A549 treated with AZD9567 at 1 μM for 4 hours (cell line): Measurements from ENCODE around the gene TXNRD2. TPM values are rescaled to one million over a fixed set of nuclear protein-coding genes. Genes with fewer than 3 reads are reported as not detected.

Experiments used
- total RNA-seq: library from RNA; stranded (reverse); fragments of 200-300 nt; extraction: Qiagen RNA extraction; gene quantifications from 5 replicates; pipeline ENCODE4 v1.2.3, GENCODE V29; 2022; ENCODE audit not compliant: insufficient read depth

The TXNRD2 gene
- total RNA-seq: 26.8 to 36.4 TPM (median 33.5 TPM) in 5 replicates

DNA sequence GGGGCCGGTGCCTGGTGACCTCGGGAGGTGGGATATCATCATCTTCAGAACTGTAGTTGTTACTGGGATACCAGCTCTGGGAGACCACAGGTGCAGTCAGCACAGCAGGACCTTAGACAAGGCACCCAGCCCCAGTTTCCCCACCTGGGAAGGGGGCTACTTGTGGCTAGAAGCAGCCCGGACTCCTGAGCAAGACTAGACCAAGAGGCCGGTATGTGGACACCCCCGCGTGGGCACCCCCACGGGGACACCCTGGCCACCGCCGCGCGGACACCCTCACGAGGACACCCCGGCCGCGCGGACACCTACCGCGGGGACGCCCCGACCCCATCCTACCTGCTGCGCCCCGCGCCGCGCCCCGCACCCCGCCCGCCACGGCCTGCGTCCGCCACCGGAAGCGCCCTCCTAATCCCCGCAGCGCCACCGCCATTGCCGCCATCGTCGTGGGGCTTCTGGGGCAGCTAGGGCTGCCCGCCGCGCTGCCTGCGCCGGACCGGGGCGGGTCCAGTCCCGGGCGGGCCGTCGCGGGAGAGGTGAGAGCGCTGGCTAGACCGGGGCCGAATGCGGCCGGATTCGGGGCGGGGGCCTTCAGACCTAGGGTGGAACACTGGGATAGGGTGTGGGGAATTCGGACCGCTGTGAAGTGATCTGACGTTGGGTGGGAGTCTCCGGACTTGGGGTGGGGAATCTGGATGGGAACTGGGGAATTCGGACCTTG is at the start of gene TXNRD2, which contains the start of gene COMT:
TSS of gene TXNRD2 (minus strand) at position 454 of the 718 bp plus-strand sequence. CDS start at position 439, 15 bp downstream.
TSS of gene COMT (plus strand) at position 408 of the 718 bp plus-strand sequence. CDS start 20,755 bp downstream, outside the sequence.

DNA sequence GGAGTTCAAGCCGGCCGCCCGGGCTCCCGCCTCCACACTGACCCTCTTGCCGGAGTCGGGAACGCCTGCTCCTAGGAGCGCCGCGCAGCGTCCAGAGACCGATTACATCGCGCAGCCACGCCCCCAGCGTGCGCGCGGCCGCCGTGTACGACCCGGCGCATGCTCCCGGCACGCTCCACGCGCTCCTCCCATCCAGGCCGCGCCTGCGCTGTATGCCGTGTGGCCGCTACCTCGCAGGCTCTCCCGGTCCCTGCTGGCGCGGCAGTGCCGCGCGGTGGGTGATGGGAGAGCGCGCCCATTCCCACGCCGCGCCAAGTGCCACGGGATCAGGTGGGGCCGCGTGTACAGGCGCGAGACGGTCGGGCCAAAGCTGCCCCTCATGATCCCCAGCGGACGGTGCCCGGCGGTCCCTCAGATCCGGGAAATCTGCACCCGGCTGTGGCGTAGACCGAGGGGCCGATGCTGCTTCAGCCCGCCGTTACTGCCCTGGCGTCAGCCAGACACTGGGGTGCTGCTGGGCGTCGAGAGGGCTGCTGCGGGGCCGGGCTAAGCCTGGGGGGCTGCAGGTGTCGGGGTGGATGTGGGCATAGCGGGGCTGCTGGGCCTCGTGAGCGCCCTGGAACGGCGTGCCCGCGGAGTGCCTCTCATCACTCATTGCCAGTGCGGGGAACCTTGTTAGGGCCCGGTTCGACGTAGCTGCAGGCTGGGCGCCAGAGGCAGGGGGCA is 86.7 kb downstream of the TXNRD2 start, which contains the start of the genes GNB1L and RTL10:
TSS of gene GNB1L (minus strand) at position 97 of the 726 bp plus-strand sequence. CDS start 33,519 bp downstream, outside the sequence.
TSS of gene RTL10 (minus strand) at position 97 of the 726 bp plus-strand sequence. CDS start 2,613 bp downstream, outside the sequence.

Other genes with a start within 250 kb of the TXNRD2 start
- gene SEPTIN5, start 227.3 kb downstream of the TXNRD2 start, total RNA-seq: 8.2 to 14.5 TPM (median 8.9 TPM) in 5 replicates
- 1.2 to 1.5 TPM (median 1.4 TPM) in 4 of 5 replicates, not detected in the other for gene GP1BB, start 218.3 kb downstream of the TXNRD2 start, total RNA-seq
- 2.0 to 4.9 TPM (median 4.5 TPM) in 5 replicates for gene TBX1, start 181.0 kb downstream of the TXNRD2 start, total RNA-seq
- gene GNB1L, start 86.9 kb downstream of the TXNRD2 start, total RNA-seq: 15.7 to 19.6 TPM (median 17.1 TPM) in 5 replicates
- gene RTL10, start 86.9 kb downstream of the TXNRD2 start, total RNA-seq: 7.5 to 13.1 TPM (median 10.6 TPM) in 5 replicates
- gene COMT, start within 50 bp of the TXNRD2 start, total RNA-seq: 130 to 161 TPM (median 156 TPM) in 5 replicates
- 1.5 to 2.9 TPM (median 2.7 TPM) in 5 replicates for gene ARVCF, start 75.0 kb upstream of the TXNRD2 start, total RNA-seq
- gene TANGO2, start 79.3 kb upstream of the TXNRD2 start, total RNA-seq: 13.3 to 21.1 TPM (median 13.6 TPM) in 5 replicates
- 18.4 to 21.3 TPM (median 20.6 TPM) in 5 replicates for gene DGCR8, start 138.4 kb upstream of the TXNRD2 start, total RNA-seq
- 271 to 295 TPM (median 290 TPM) in 5 replicates for gene RANBP1, start 174.3 kb upstream of the TXNRD2 start, total RNA-seq
- 23.5 to 29.5 TPM (median 27.0 TPM) in 5 replicates for gene TRMT2A, start 175.4 kb upstream of the TXNRD2 start, total RNA-seq
- gene ZDHHC8, start 190.0 kb upstream of the TXNRD2 start, total RNA-seq: 29.2 to 42.3 TPM (median 40.1 TPM) in 5 replicates
- not detected in 5 replicates for gene CCDC188, start 209.2 kb upstream of the TXNRD2 start, total RNA-seq